HEK293 (cell line): ENCODE measurements around the gene CCDC27.

ENCODE experiments used
- CTCF ChIP-seq: fragments of 450-650 bp; formaldehyde crosslinking; IDR thresholded peaks from 2 replicates; pipeline ENCODE4 v1.5.1; 2016; ENCODE audit warnings: missing biosample characterization, missing genetic modification characterization
- ZNF146 ChIP-seq: fragments of 450-650 bp; formaldehyde crosslinking; IDR thresholded peaks from 2 replicates; pipeline ENCODE4 v1.5.1; 2016; ENCODE audit warnings: missing biosample characterization, missing genetic modification characterization
- ZNF175 ChIP-seq: fragments of 450-650 bp; formaldehyde crosslinking; IDR thresholded peaks from 2 replicates; pipeline ENCODE4 v1.5.1; 2016; ENCODE audit warnings: missing biosample characterization, missing genetic modification characterization
- ZNF433 ChIP-seq: fragments of 450-650 bp; formaldehyde crosslinking; IDR thresholded peaks from 2 replicates; pipeline ENCODE4 v1.5.1; 2016; ENCODE audit warnings: missing biosample characterization, missing genetic modification characterization, low read depth
- ZNF548 ChIP-seq: fragments of 450-650 bp; formaldehyde crosslinking; IDR thresholded peaks from 2 replicates; pipeline ENCODE4 v1.5.1; 2016; ENCODE audit warnings: missing biosample characterization, missing genetic modification characterization
- ZNF639 ChIP-seq: fragments of 450-650 bp; formaldehyde crosslinking; IDR thresholded peaks from 2 replicates; pipeline ENCODE4 v1.5.1; 2016; ENCODE audit warnings: missing biosample characterization, missing genetic modification characterization

GRCh38 chr1:3787745-3788605 is 35.7 kb downstream of the CCDC27 start:
- TF ChIP-seq CTCF (tag by site-specific recombination) (no peak), ZNF175 (tag by site-specific recombination) (no peak), ZNF548 (no peak), ZNF433 (tag by site-specific recombination) (no peak), ZNF146 (tag by site-specific recombination) (no peak), ZNF639 (no peak)
